Cardiac atrium fibroblast (primary cell): ENCODE measurements around the gene DMRT3. TPM values are rescaled to one million over a fixed set of nuclear protein-coding genes. Genes with fewer than 3 reads are reported as not detected.

Experiments
- total RNA-seq: library from RNA; depleted of rRNA; stranded (reverse); fragments of >200 nt; gene quantifications from 2 replicates; pipeline ENCODE4 v1.2.3, GENCODE V29; 2015

DMRT3 gene, protein sequence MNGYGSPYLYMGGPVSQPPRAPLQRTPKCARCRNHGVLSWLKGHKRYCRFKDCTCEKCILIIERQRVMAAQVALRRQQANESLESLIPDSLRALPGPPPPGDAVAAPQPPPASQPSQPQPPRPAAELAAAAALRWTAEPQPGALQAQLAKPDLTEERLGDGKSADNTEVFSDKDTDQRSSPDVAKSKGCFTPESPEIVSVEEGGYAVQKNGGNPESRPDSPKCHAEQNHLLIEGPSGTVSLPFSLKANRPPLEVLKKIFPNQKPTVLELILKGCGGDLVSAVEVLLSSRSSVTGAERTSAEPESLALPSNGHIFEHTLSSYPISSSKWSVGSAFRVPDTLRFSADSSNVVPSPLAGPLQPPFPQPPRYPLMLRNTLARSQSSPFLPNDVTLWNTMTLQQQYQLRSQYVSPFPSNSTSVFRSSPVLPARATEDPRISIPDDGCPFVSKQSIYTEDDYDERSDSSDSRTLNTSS
- not detected in 2 replicates for total RNA-seq

DNA sequence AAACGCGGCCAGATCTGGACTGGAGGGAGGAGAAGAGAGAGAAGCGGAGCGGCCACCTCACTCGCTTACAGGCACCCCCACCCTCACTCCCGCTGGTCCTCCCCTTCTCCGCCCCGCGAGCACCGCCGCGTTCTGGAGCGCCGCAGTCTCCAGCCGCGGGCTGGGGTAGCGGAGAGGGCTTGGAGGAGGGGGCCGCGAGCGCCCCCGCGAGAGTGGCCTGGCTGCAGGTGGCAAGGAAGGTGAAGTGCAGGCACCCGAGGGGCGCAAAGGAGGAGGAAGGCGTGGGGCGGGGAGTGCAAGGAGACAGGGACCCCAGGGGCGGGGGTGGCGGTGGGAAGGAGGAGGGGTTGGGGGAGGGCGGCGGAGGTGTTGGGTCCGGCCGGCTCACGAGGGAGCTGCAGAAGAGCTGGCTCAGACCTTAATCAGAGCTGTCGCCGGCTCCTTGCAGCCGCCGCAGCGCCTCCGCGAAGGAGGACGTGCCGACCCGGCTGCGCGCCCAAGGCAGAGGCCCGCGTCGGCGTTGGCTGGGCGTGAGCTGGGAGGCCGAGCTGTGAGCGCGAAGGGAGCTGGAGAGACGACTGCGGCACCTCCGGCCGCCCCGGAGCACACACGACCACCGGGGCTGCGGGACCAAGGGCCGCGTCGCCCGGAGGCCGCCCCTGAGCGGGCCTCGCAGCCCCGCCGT, at the start of gene DMRT3:
DMRT3 (plus strand) TSS at position 398 of the 685 bp plus-strand sequence. CDS start 347 bp downstream, outside the sequence.

Other genes with a start within 250 kb of the DMRT3 start
- not detected in 2 replicates for gene DMRT1, start 135.0 kb upstream of the DMRT3 start, total RNA-seq
- gene DMRT2, start 73.7 kb downstream of the DMRT3 start, total RNA-seq, result not detected in 2 replicates